Measurements from ENCODE around the gene OTUD7B.

Gene OTUD7B

GRCh38 chr1:149916898-149917252 is 93.7 kb downstream of the OTUD7B start:
- no peak for DNase-seq (ENCODE audit: low spot score)

DNA sequence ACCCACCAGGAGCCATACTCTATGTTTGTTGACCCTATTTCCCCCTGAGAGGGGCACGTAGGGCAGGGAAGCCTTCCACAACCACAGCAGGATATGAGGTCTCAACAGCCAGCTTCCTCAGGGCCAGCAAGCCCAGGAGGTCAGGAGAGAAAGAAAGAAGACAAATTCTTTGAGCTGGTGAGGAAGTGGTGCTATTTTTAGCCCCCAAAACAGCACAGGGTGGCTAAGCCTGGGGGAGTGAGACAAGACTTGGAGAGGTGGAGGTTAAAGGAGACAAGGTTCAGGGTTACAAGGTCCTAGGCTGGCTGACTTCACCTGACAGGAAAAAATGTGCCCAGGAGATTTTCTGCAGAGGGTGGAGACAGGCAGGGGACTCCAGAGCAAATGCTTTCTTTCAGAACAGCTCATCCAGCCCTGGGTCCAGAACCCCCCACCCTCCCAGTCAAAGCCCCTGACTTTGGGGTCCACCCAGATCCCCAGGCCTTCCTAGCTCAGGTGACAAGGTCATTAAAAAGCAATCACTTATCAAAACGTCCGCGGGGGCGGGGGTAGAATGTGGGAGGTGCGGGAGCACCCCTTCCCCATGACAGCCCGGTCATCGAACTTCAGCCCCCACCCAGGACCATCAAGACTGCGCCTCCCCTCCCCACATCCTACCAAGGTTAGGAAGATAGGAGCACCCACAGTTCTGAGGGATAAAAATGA is 94.2 kb downstream of the OTUD7B start:
- DNase-seq (ENCODE audit: low spot score) = no peak

DNA sequence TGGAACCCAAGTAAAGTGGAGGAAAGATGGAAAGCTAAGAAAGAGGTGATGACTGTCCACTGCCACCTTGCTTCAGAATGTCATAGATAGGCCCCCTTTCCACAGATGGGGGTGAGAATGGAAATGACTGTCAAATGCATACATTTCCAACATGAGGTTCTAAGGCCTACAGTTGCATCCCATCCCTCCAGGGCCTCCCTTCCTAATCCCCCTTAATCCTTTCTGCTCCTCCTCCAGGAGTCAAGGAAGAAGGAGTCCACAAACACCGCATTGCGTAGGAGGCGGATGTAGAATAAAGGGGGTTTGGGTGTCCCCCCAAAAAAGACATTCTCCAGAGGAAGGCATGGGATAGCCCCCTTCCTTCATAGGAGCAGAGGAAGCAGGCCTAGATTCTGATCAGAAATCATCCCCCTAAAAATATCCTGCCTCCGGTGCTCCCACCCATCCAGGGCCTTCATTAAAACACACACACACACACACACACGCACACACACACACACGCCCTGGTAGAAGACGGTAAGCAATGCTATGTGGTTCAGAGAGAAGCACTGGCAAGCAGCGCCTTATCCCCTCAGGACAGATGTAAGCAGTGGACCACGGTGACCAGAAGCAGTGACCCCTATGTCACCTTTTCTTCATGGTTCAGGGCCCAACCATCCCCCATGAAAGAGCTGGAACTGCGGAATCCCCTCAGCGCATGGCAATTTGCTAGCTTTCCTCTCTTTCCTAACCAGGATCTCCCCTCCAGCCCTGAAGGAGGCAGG is 94.9 kb downstream of the OTUD7B start:
- no peak for DNase-seq (ENCODE audit: low spot score)

DNA sequence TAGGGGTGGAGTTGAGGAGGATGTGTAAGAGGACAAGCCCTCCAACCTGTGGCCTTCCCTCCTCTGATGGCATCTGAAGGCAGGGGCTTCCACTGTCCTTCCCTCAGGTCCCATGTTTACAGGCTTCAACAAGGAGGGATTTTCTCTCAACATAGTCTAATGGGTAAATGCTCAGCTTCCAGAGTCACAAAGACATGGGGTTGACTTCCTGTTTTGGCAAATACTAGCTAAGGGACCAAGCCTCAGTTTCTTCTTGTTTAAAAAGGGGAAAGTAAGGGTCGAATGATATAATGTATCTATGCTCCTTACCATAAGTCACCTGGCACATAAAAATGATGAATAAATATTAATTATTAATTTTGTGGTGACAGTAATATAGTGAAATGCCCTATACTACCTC is 96.0 kb downstream of the OTUD7B start:
- DNase-seq (ENCODE audit: low spot score) = no peak

GRCh38 chr1:149906570-149907075 is 103.9 kb downstream of the OTUD7B start:
- DNase-seq (ENCODE audit: low spot score) = no peak

DNA sequence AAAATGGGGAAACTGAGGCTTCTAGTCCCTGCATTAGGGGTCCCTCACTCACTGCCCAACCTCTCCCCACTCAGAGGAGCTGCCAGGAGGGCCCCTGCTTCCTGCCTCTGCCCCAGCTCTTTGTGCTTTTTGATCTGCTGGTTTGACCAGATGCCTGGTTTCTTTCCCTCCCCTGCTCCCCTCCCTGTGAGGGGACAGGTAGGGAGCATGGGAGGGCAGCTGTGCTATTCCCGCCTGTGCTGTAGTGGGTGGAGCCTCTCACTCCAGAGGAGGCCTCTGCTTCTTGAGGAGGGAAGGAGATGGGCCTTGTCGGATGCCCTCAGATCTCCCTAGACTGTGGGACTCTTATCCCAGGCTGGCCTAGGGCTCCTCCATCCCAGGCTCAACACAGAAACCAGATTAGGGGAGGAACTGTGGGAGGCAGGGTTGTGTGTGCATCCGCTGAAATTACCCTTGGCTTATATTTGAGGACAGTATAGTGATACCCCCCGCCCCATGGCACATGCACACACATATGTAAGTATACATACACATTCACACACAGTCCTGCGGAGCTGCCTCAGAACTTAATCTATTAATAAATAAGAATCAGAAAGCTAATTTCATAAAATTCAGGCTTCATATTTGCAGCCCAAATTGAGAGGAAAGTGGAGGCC is 106.6 kb downstream of the OTUD7B start:
- DNase-seq (ENCODE audit: low spot score) = no peak

DNA sequence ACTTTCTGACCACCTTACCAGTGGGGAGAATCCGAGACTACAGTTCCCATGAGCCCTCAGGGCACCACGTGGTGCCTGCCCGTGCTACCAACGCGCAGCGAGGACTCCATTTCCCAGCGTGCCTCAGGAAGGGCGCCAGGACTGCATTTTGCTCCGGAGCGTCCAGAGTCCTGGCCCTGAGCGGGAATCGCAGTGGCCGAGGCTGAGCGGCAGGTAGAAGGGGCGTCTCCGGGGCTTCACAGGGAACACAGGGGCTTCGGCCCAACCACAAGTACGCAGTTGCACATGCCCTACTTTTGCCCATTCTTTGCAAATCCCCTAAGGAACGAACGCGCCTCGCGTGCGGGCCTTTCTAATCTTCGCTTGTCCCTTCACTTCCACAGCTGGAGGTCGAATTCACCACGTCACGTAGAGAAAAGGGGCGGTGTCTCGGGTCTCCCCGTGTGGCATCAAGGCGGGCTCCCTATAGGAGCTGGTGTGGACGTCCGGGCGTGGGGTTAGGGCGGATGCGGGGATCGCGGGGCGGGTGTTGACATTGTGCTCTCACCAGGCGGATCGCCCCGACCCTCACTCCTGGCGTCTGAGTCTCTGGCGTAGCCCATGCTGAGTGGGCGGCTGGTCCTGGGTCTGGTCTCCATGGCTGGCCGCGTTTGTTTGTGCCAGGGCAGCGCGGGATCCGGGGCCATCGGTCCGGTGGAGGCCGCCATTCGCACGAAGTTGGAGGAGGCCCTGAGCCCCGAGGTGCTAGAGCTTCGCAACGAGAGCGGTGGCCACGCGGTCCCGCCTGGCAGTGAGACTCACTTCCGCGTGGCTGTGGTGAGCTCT is 110.9 kb downstream of the OTUD7B start, which contains the start of gene BOLA1:
BOLA1 (plus strand) TSS at position 109 of the 825 bp plus-strand sequence; CDS start at position 601, 492 bp downstream.
- DNase-seq (ENCODE audit: low spot score) = peak; percentile 94

DNA sequence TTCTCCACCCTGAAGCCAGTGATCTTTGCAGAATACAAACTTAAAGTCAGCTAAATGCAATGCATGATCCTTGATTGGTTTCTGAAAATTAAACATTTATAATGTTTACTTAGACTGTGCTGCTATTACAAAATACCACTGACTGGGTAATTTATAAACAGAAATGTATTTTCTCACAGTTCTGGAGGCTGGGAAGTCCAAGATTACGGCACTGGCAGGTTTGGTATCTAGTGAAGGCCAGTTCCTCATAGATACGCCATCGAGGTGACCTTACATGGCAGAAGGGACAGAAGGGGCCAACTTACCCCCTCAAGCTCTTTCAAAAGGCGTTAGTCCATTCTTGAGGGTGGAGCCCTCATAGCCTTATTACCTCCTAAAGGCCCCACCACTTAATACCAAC is 114.0 kb downstream of the OTUD7B start:
- DNase-seq (ENCODE audit: low spot score) = no peak

- DNase-seq (ENCODE audit: low spot score) = no peak
Observed at GRCh38 chr1:149888999-149889289, 121.6 kb downstream of the OTUD7B start.

- DNase-seq (ENCODE audit: low spot score) = no peak
Observed at GRCh38 chr1:149888247-149888998, 122.1 kb downstream of the OTUD7B start.
